GM18861 (cell line): Measurements from ENCODE around the gene CBX8.

Experiments
- ATAC-seq: cut with Tn5 transposase; IDR thresholded peaks from one replicate; pipeline ENCODE4 v1.9.1; 2021; ENCODE audit not compliant: unreplicated experiment

Gene CBX8

DNA sequence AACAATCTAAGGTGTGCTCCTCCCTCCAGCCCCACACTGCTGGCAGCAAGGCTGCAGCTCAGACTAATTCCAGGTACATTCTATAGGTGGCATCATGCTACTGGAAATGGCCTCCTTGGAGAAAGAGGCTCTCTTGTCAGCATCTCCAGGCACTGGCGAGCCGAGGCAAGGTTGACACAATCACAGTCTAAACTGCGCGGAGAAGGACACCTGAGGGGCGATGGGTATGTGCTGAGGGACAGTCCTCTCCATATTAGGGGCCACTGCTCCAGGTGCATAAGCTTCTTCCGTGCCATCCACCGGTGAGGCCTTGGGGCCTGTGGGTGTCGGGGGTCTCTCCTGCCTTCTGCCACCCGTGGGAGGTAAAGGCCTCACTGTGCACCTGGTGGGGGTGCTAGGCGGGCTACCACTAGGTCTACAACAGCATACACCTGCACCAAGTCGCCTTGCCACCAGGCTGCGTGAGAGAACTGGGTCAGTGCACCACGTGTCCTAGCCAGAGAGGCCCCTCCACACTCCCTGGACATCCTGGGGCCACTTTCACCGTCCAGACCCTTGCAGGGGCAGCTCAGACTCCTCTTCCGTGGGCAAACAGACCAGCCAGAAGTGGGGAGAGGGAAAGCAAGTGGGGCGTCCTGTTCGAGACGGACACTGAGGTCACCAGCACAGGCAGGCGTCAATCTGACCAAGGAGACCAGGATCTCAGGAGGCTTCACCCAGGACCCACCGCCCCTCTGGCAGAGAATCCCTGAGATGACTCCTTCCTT is 12.1 kb upstream of the CBX8 start:
- no peak for ATAC-seq

- no peak for ATAC-seq
Observed at GRCh38 chr17:79806863-79807720, 10.2 kb upstream of the CBX8 start.

GRCh38 chr17:79806446-79806760 is 9.5 kb upstream of the CBX8 start:
- no peak for ATAC-seq

DNA sequence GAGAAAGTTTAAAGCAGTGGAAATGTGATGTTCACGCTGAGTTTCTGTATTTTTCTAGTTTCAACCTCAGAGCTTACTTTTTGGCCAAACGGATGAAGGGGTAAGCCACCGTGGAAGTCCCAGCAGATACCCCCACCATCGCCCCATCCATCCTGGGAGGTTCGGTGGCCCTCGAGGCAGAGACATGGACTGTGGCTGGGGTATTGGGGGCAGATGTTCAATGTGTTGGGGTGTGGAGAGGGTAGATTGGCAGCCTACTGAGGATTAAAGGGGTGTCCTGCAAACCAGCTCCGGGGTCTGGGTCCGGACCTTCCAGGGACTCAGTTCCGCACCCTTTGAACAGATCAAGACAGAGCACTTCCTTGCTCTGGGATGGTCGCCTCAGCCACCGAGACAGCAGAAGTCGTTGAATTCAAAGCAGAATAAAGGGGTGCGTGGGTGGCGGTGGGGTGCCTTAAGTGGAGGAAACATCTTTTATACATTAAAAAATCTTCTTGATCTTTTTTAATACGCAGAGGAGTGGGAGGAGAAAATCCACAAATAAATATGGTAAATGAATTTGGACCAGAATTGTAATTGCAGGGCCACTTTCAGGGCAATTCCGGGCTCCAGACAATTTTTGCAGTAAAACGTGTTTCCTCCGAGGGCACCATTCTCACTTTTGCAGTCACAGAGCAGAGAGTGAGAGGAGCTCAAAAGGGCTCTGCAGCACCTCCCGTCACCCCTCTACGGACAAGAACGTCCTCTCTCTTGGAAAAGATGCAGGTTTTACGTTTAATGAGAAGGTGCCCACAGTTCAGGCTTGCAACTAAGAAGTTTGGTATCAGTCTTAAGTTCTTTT is 8.2 kb upstream of the CBX8 start:
- ATAC-seq: no peak

DNA sequence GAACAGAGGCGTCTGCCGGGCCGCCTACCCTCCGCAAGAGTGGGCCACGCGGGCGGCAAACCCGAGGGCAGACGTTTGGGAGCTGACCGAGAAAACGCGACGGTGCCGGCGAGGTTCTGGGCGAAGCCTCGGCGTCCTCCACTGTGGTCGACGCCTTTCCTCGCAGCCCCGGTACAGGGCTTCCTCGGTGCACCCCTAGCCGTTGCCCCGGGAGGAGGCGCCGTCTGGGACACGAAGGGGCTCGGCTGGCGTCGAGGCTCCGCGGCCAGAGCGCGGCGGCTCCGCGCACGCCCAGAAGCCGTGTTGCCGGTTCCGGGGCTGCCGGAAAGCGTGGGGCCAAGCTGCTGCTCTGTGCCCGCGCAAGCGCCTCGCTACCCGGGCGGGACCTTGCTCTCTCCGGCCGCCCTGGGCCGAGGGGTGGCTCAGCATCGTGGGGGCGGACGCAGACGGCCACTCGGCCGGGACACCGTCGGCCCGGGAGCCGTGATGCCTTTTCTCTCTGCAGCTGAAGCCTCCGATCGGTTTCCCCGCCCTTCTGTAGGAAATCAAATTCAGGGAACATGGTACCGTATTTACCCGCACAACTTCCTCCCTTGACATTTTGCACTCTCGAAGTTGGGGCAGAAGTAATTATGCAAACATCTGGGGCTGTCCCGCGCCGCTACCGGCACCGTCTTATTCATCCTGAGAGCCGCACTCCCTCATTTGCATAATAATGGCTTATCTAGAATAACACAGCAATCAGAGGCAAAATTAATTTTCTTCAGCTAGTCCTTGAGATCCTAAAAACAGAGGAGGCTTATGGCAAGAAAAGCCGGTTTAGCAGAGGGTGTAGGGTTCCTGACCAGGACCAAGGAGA is 7.3 kb upstream of the CBX8 start:
- ATAC-seq: peak; percentile 62

DNA sequence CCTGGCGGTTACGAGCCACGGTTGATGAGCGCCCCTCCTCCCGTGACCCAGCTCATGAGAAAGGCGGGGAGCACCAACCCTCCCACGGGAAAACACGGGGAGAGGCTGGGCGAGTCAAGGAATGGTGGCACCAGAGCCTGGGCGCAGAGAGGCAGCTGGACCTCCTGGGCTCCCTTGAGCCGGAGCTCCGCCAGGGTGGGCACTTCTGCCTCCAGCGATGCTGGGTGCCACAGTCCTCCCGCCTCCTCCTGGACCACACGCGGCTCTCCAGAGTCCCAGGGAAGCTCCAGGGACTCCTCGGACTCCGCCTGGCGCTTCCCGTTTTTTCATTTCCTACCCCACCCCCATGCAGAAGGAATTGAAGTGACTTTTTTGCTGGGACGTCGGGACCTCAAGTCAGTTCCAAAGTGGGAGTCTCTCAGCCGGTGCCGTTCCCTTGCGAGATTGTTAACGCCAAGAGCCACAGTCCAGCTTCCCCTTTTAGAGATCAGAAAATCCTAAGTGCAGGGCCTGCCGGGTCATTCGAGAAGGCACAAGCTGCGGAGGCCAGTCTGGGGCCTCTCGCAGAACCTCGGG is 6.6 kb upstream of the CBX8 start:
- no peak for ATAC-seq

DNA sequence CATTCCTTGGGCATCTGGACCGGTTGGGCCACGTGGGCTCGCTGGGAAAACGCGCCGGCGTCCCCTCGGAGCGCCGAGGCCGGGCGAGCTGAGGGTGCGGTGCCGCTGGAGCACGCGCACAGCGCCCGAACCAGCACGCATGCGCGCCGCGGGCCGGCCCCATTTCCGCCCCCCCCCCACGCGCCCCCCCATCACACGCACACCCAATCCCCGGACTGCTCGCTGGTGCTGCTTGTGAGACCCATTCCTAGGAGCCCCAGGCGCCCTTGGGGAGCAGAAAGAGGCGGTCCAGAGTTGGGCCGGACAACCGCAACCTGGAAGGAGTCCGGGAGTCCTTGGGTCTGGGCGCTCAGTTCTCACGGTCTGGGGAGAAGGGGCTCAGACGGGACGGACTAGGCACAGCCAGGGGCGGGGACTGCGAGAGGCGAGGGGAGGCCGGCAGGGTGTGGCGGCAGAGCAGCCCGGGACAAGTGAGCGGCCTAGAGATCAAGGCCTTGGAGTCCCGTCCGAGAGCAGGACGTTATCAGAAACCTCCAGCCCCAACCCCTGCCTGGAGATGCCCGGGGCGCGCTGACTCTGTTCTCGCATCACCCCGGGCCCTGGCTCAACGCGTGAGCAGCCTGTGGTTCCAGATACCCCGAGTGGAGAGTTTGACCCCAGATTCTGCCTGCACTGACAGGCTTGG is 6.0 kb upstream of the CBX8 start:
- no peak for ATAC-seq

- ATAC-seq: no peak
Observed at GRCh38 chr17:79802039-79802735, 5.3 kb upstream of the CBX8 start.

GRCh38 chr17:79801156-79802038 is 4.5 kb upstream of the CBX8 start:
- ATAC-seq: no peak

- no peak for ATAC-seq
Observed at GRCh38 chr17:79800325-79801155, 3.7 kb upstream of the CBX8 start.

GRCh38 chr17:79799538-79800324 is 2.9 kb upstream of the CBX8 start:
- ATAC-seq: no peak

GRCh38 chr17:79799174-79799537 is 2.3 kb upstream of the CBX8 start:
- no peak for ATAC-seq

DNA sequence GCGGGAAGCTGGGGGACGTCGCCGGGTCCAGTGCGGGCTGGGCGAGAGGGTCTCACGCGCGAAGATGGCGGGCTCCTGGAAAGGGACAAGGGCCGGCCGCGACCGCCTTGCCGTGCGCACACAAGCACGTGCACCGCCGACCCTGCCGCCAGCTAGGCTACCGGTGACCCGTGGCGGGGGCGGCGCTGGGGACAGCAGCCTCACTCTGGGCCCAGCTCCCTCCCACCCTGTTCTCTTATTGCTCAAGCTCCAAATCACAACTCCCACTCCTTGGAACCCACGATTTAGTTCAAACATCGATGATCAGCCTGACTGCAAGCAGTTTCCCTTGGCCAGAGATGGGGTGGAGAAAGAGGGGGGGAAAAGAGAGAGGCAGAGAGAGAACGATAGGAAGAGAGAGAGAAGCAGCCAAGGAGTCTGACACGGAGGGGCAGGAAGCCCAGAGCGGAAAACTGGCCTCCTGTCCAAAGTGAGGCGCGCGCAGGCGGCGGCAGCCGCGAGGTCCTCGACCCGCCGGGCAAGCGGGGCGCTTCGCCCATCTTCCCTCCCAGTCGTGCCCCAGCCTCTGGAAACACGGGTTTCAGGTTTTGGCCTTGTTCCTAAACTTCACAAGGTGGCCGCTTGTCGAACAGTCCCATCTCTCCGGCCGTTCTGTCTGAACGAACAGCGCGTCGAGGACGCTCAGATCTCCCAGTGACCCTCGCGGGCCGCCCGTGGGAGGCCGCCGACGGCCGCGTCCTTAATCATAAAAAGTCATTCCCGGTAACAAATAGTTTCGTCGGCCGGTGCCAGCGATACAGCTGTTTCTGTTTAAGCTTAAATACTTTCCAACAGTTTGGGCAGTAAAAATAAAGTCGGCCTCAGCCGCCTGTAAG is 1.7 kb upstream of the CBX8 start:
- ATAC-seq: no peak

DNA sequence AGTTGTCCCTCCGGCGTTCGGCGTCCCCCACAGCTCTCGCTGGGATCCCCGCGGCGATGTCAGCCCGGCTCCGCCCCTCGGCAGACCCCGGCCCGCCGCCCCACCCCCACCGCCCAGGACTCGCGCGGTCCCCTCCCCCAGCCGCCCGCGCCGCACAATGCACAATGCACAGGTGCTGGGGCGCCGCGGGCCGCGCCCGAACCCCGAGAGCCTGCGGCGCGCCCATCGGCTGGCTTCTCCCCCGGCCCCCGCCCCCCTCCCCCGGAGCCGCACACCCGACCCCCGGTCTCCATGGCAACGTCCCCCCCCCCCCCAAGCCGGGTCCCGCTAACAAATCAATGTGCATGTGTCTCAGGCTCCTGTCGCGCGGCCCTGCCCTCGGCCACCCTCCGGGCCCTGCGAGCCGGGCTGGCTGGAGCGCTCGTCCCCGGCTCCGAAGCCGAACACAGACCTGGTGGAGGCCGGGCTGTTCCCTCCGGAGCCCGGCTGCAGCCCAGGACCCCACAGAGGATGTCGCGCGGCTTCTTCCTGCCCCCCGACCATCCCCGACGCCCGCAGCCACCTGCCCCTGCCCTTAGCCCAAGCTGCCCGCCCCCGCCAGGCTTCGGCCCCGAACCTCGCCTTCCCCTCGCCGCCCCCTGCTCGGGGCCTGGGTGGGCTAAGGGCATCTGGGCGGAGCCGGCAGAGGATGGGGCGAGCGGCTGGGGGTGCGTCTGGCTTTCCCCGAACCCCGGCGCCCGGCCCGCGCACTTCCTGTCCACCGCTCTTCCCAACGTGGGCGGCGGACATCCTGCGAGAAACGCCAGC is 818 bp upstream of the CBX8 start:
- ATAC-seq: no peak

DNA sequence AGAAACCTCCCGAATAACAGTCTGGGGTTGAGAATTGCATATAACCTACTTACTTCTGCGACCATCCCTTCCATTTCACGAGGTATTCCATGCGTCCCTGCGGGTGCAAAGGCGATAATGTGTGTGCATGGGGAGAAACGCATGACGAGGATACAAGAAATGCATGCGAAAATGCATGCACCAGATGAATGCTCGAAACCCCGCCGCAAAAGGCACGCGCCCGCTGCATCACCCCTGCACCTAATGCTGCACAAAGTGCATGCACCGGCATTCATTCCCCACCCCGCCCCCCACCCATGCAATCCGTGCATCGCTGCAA is 474 bp downstream of the CBX8 start:
- ATAC-seq: no peak
